ENCODE data around the gene PRRT1.

DNA sequence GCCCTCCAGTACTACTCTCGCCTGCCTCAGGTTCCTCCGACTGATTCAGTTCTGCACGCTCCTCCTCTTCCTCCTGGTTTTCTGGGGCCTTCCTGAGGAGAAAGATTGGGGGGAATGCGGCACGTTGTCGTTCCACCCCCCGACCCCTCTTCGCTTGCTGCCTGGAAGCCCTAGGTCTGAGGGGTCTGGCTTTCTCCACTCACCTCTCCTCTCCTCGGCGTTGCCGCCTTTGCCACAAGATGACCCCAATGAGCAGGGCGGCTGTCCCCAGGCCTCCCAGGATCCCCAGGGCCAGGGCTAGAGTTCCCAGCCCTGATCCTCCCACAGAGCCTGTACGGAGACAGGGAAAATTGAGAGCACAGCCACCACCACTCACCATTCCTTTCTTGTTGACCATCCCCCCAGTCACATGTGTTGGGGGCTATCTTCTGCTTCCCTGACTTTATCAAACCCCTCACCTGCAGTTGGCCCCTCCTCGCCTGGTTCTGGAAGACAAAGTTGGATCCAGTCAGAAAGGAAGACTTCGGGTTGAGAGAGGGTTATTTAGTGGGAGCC is 29.5 kb upstream of the PRRT1 start:
- TF ChIP-seq, protein P1, sequence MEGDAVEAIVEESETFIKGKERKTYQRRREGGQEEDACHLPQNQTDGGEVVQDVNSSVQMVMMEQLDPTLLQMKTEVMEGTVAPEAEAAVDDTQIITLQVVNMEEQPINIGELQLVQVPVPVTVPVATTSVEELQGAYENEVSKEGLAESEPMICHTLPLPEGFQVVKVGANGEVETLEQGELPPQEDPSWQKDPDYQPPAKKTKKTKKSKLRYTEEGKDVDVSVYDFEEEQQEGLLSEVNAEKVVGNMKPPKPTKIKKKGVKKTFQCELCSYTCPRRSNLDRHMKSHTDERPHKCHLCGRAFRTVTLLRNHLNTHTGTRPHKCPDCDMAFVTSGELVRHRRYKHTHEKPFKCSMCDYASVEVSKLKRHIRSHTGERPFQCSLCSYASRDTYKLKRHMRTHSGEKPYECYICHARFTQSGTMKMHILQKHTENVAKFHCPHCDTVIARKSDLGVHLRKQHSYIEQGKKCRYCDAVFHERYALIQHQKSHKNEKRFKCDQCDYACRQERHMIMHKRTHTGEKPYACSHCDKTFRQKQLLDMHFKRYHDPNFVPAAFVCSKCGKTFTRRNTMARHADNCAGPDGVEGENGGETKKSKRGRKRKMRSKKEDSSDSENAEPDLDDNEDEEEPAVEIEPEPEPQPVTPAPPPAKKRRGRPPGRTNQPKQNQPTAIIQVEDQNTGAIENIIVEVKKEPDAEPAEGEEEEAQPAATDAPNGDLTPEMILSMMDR (IDR thresholded peaks at IDR 0.05), result no peak
- TF ChIP-seq ZFX (IDR thresholded peaks at IDR 0.05; ENCODE audit: borderline replicate concordance), result no peak

Data from 22Rv1 (cell line).